Measurements from ENCODE around the gene MPZL3.

GRCh38 chr11:118247041-118247440 is 5.1 kb downstream of the MPZL3 start:
- no peak for TF ChIP-seq CTCF (IDR thresholded peaks at IDR 0.05)
- no peak for TF ChIP-seq POLR2A (IDR thresholded peaks at IDR 0.05)
- TF ChIP-seq POLR2AphosphoS5 (IDR thresholded peaks at IDR 0.05) = no peak
